NK-92 treated with Interleukin-12 subunit alpha and Interleukin-12 subunit beta, amount 100 ng/mL, for 24 hours (cell line): ENCODE data around the gene ELFN1.

Source experiments
- DNase-seq: peaks from one replicate; lab custom pipeline; 2025; lab: John Stamatoyannopoulos, UW

Gene ELFN1

GRCh38 chr7:1725766-1726630, 55.9 kb downstream of the ELFN1 start:
- no peak for DNase-seq

GRCh38 chr7:1727079-1727478, 57.0 kb downstream of the ELFN1 start:
- DNase-seq = no peak

DNA sequence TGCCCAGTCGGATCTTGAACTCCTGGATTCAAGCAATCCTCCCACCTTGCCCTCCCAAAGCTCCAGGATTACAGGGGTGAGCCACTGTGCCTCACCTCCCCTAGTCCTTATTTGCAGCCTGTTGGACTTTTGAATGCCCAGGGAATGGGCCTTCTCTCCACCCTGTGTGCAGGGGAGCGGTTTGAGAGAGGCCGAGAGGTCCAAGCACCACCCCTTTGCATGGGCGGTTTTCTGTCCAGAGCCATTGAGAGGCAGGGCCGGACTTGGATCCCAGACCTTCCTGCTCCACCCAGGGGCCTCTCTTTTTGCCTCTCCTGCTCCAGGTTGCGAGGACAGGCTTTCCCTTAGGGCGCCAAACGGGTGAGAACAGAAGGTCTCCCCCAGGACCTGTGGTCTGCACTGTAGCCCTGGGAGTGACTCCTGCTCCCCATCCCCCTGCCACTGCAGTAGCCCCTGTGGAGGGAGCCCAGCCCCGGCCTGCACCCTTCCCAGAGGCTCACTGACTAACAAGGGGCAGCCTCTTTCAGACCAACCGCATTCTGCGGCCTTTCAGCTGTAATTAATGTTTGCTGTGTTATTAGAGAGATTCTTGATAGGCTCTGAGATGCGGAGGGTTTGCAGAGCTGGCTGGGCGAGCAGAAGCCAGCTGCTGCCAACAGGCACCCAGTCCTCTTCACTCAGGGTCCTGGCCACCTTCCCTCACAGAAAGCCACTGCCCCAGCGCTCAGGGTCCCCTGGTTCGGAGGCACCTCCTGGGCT, 57.9 kb downstream of the ELFN1 start:
- DNase-seq = no peak

GRCh38 chr7:1729183-1729582, 59.1 kb downstream of the ELFN1 start:
- no peak for DNase-seq

- DNase-seq = no peak
Observed at GRCh38 chr7:1729773-1730172, 59.7 kb downstream of the ELFN1 start.

DNA sequence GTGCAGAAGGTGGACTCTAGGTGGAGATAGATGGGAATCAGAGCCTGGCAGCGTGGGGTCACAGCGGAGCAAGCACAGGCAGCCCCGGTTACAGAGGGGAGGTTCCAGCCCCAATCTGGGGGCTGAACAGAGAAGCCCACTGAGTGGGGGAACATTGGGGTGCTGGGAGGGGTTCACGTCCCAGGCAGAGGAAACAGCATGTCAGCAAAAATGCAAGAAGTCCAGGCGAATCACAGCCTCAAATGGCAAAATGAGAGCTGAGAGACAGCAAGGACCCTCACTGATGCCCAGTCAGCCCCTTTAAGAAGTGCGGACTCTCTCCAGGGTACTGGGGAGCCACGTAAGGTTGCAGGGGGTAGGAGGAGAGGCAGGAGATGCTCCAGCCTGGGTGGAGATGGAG, 62.0 kb downstream of the ELFN1 start:
- no peak for DNase-seq

DNA sequence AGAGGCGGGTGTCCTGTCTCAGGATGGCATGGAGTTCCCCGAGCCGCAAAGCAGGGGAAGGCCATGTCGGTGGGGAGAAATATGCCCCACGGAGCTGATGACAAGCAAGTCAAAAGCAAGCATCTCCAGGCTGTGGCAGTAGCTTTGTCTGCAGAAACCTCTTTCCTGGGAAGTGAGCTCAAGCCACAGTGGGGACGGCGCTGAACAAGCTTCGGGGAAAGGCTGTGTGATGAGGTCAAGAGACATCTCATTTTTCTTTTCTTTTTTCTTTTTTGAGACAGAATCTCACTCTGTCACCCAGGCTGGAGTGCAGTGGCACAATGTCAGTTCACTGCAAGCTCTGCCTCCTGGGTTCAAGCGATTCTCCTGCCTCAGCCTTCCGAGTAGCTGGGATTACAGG, 62.6 kb downstream of the ELFN1 start:
- DNase-seq = no peak

- no peak for DNase-seq
Observed at GRCh38 chr7:1733206-1733907, 63.3 kb downstream of the ELFN1 start.

DNA sequence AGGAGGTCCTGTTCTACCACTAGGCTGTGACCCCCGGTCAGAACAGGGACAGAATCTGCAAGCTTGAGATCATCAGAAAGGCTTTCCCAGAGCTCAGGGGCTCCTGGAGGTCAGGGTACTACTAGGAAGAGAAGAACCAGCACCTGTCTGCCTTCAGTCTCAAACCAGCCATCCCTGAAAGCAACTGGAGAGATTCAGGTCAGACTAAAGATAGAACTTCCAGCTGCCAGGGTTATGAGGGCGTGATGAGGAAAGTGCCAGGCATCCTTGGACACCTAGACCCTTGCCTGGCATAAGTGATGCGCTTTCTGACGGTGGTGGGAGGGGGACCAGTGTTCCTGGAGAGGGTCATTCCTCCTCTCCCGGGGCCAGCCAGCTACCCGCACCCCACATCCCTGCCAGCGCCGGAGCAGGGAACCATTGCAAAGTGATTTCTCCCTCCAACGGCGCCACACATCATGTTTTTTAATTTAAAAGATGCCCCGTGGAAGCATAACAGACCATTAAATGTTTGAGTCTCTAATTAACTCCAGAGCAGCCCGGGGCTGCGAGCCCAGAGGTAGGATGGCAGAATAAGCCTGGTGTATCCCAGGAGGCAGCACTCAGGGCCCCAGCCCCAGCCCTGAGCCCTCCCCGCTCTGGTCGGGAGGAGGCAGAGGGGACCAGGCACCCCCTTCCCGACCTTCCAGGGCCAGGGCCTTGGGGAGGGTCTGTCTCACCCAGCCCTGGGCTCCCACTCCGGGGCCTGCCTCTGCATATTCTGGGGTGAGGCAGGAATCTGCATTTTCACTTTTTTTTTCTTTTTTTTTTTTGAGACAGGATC, 64.0 kb downstream of the ELFN1 start:
- DNase-seq = no peak

GRCh38 chr7:1735262-1735661, 65.2 kb downstream of the ELFN1 start:
- no peak for DNase-seq

- no peak for DNase-seq
Observed at GRCh38 chr7:1735806-1736483, 65.9 kb downstream of the ELFN1 start.

GRCh38 chr7:1736484-1736817, 66.4 kb downstream of the ELFN1 start:
- DNase-seq = no peak

DNA sequence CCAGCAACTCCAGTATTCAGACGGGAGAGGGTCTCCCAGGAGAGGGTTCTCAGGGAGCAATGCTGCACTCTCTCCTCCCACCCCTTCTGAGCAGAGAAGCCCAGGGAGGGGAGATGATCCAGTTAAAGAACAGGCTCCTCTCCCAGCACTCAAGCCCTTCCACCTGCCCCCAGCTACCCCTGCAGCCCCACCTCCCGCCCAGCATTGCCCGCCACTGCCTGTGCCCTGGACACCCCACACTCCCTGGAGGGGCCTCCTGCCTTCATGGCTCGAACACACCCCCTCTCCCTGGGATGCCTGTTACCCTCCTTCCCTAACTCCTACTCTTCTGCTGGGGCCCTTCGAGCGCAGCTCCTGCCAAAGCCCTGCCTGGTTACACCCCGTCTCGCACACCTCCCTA, 66.8 kb downstream of the ELFN1 start:
- no peak for DNase-seq

DNA sequence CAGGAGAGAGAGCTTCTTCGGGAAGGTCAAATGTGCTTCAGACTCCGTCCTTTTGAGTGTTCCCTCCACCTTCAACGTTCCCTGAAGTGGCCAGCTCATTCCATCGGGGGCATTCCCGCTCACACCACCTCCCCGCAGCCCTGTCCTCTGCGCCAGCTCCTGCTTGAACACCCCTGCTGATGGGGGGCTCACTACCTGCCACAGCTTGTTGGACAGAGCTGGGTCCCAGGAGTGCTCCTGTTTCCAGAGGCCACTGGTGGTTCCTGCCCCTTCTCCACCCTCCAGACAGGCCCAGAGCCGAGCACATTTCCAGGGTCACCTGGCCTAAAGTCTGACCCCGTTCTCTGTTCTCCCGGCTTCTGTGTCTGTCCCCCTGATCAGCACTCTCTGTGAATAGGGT, 67.4 kb downstream of the ELFN1 start:
- no peak for DNase-seq

DNA sequence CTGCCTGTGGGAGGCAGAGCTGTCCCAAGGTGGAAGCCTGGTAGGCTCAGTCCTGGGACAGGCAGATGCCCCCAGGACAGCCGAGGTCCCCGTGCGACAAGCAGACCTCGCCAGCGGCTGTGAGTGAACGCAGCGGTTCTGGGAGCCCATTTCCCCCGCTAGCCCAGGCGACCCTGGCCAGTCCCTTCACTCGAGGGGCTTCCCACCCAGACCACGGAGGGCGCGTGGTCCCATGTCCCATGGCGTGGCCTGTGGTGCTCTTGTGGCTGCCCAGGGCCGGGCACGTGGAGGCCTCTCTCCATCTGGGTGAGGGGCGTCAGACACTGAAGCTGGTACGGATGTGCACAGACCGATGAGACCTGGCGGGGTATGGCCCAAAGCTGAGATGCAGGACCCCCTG, 67.9 kb downstream of the ELFN1 start:
- no peak for DNase-seq

DNA sequence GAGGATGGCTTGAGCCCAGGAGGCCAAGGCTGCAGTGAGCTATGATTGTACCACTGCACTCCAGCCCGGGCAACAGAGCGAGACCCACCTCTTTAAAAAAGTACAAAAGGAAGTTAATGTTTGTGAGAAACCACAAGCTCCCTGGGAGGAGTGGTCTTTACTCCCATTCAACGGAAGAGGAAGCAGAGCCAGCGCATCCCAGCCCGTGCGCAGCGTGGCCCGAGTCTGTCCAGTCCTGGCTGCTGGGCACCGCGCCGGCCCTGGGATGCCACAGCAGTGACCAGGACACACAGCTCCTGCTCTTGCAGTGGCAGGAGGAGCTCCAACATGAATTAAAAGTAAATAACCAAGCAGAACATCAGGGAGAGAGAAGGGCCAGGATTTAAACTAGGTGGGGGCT, 68.4 kb downstream of the ELFN1 start:
- DNase-seq = no peak

GRCh38 chr7:1738956-1739355, 68.9 kb downstream of the ELFN1 start:
- DNase-seq = no peak

DNA sequence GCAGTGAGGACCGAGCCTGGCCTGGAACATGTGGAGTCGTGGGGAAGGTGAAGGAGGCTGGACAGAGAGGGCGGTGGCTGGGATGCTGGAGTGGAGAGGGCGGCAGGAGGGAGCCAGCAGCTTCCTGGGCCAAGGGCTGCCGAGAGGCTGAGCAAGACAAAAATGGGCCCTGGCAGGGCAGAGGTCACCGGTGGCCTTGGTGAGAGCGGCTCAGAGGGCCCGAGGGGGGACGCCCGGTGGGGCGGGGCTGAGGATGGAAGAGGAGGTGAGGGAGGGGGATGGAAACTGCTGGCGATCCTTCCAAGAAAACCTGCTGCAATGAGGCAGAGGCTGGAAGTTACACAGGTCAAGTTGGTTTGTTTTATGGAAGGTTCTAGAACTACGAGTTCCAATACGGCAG, 69.5 kb downstream of the ELFN1 start:
- DNase-seq = no peak

GRCh38 chr7:1740214-1740613, 70.1 kb downstream of the ELFN1 start:
- DNase-seq = no peak

GRCh38 chr7:1741246-1741645, 71.2 kb downstream of the ELFN1 start:
- no peak for DNase-seq

DNA sequence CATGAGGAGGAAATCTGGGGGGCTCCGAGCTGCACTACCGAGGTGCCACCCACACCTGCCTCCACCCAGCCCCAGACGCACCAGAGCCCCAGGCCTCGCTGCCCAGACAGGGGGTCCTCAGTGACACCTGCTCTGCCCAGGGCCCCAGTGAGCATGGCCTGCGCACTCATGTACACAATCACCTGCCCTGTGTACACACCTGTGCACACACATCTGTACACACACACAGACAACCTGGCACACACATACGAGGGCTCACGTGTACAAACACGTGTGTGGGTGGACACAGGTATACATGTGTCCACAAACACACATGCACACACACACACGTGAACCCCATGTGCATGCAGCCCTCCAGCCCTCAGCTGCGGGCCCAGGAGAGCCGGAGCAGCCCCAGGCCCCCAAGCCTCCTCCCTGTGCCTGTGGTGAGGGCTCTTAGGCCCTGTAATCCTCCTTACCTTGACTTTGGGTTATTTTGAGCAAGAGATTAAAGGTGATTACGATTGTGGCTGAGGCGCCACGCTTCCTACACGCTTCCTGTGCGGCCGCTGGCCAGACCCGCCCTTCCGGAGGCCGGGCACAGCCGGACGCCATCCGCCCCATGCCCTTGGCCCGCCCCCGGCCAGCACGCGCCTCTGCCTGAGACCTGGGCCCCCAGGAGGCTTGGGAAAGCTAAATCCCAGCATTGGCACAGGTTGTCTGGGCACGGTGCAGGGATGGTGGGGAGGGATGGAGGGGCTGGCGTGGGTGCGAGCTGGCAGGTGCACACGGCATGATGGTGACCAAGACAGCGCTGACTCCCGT, 71.9 kb downstream of the ELFN1 start:
- no peak for DNase-seq
